GM12874 (cell line): ENCODE results near the gene CDYL.

Experiments
- TF ChIP-seq, protein P1 (sequence below): IDR thresholded peaks from 2 replicates; pipeline ENCODE4 v1.5.1; 2011; ENCODE audit warnings: low read depth, mild to moderate bottlenecking, control low read depth, low read length, moderate library complexity; ENCODE audit not compliant: insufficient read depth

CDYL gene

GRCh38 chr6:4805553-4806336 is 29.5 kb downstream of the CDYL start:
- TF ChIP-seq, protein P1, sequence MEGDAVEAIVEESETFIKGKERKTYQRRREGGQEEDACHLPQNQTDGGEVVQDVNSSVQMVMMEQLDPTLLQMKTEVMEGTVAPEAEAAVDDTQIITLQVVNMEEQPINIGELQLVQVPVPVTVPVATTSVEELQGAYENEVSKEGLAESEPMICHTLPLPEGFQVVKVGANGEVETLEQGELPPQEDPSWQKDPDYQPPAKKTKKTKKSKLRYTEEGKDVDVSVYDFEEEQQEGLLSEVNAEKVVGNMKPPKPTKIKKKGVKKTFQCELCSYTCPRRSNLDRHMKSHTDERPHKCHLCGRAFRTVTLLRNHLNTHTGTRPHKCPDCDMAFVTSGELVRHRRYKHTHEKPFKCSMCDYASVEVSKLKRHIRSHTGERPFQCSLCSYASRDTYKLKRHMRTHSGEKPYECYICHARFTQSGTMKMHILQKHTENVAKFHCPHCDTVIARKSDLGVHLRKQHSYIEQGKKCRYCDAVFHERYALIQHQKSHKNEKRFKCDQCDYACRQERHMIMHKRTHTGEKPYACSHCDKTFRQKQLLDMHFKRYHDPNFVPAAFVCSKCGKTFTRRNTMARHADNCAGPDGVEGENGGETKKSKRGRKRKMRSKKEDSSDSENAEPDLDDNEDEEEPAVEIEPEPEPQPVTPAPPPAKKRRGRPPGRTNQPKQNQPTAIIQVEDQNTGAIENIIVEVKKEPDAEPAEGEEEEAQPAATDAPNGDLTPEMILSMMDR: peak; percentile 64

DNA sequence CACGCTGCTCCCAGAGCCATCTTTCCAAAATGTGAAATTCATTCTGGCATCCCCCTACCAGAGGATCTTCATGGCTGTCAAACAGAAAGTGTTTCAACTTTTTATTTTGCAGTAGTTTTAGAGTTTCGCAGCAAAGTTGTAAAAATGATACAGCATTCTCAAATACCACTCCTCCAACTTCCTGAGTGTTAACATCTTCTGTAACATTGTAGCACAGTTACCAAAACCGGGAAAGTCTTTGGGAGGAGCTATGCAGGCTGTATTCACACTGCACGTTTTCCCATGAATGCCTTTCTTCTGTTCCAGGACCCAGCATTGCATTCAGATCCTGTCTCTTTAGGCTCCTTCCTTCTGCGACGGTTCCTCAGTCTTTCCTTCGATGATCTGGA is 30.1 kb downstream of the CDYL start:
- TF ChIP-seq, protein P1: no peak

DNA sequence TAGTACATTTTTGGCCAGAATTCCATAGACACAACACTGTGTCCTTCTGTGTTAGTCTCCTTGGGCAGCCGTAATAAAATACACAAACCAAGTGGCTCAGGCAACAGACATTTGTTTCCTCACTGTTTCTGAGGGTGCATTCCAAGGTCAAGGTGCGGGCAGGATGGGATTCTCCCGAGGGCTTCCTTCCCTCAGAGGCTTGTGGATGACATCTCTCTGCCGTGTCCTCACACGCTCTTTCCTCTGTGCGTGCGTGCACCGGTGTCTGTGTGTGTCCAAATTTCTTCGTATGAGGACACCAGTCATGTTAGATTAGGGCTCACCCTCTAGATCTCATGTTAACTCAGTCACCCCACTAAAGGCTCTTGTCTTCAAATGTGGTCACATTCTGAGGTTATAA is 30.6 kb downstream of the CDYL start:
- TF ChIP-seq, protein P1: no peak

DNA sequence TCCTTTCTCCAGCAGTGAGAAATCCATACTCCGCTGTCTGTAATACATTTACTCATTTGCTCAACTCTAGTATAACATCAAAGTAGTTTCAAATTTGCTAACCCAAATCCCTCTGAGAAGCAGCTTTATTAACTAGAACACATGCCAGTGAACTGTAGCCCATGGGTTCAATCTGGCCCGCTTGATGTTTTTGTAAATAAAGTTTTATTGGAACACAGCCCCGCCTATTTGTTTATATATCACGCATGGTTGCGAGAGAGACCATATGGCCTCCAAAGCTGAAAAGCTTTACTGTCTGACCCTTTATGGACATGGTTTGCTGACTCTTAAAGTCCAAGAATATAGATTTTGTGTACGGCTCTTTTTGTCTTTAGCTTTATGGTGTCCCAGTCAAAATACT is 32.2 kb downstream of the CDYL start:
- TF ChIP-seq, protein P1: no peak

DNA sequence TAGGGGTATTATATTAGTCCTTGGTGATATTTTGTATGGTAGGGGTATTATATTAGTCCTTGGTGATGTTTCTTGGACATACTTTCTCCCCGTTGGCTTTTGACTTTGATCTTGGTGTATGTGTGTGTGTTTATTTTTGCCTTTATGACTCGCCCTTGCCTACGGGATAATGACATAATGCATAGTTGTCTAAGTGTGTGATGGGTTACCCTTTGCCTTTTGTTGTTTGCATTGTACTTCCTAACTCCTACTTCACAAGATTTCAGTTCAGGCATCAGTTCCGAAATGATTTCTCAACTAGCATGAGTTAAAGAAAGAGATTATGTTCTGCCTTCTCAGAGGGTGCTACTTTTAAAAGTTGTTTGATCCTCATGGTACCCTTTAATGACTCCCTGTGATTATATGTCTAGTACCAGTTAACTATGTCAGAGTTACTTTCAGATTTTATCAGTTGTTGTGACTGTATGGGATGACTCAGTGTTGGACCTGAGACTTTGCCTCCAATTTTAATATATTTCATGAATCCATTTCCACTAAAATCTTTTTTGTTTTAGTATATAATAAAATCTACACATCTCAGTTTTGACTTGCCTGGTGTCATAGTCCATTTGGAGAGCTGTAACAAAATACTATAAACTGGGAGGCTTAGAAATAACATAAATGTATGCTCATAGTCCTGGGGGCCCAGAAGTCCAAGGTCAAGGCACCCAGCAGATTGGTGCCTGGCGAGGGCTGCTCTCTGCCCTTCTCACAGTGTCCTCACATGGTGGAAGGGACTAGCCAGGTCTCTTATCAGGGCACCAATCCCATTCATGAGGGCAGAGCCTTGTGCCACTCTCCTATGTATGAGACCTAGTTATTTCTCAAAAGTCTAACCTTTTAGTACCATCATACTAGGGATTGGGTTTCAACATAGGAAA is 34.1 kb downstream of the CDYL start:
- TF ChIP-seq, protein P1: no peak

DNA sequence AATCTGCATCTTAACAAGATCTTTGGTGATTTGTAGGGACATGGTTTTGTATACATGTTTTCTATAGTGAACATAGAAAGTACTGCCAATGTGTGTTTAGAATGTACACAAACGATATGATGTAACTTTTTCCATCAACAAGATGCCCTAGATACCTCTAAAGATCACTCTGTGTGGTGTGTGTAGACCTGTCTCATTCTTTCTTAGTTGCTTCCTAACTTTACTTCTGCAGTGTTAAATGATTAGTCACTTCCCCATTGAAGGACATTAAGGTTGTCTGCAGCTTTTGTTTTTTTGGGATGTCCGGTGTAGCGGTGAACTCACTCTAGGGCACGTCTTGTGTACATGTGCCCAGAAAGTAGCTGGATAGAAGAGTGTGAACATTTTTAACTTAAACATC is 35.9 kb downstream of the CDYL start:
- TF ChIP-seq, protein P1: no peak

DNA sequence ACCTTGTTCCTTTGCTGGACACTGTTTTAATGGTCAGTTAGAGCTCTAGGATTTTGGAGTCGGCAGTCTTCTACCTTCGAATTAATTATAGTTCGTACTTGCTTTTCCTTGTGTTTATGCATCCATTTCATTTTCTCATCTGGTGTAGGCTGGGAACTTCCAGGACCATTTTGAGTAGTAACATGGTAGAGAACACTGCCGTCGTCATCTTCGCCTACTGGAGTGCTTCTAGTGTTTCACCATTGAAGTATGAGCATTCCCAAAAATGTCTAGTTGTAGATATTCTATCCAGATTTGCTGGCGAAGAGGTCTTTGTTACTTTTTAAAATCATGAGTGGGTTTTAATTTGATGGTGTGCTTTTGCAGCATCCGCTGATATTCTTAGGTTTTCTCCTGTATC is 36.9 kb downstream of the CDYL start:
- TF ChIP-seq, protein P1: no peak
